B cell (primary cell): ENCODE results near the gene ABHD10. TPM values are rescaled to one million over a fixed set of nuclear protein-coding genes. Genes with fewer than 3 reads are reported as not detected.

Experiments
- ATAC-seq: fragments of 200-7000 bp; cut with Tn5 transposase; one replicate; pipeline ENCODE4 v1.10.0; 2021; ENCODE audit warnings: low read depth, mild to moderate bottlenecking, moderate number of reproducible peaks, moderate library complexity
- CTCF ChIA-PET: fragments of 350-600 bp; sonication (Branson Sonifier 250); formaldehyde crosslinking; loops from one replicate; lab custom pipeline; 2021; ENCODE audit warnings: antibody characterized with exemption, inconsistent platforms; lab: Charles Lee
- POLR2A ChIA-PET: fragments of 350-600 bp; sonication (Branson Sonifier 250); formaldehyde crosslinking; loops from one replicate; lab custom pipeline; 2021; ENCODE audit warnings: antibody characterized with exemption; lab: Charles Lee
- DNase-seq: peaks from one replicate; pipeline ENCODE4 v3.0.0; 2013
- H2AFZ ChIP-seq: 2 replicates; pipeline ENCODE4 v1.6.1; 2012; ENCODE audit warnings: mild to moderate bottlenecking, low read depth, low read length; ENCODE audit not compliant: insufficient read depth, poor library complexity, severe bottlenecking
- H3K27ac ChIP-seq, 2 donors: 1 replicate in 1 of 2; 2 replicates in 1 of 2; pipeline ENCODE4 v1.5.1; 2012 to 2013; ENCODE audit warnings: low read length in 2 of 2, mild to moderate bottlenecking in 2 of 2, moderate library complexity in 1 of 2
- H3K27me3 ChIP-seq, 4 experiments: fragments of 200-600 bp in 1 of 4; sonication (generic) in 1 of 4; replicated peaks in 1 of 4; 1 replicate in 2 of 4; 2 replicates in 2 of 4; pipeline versions ENCODE4 v1.6.1 to v1.7.0; 2013 to 2016; ENCODE audit warnings: low read length in 3 of 4, mild to moderate bottlenecking in 2 of 4, mixed read lengths in 1 of 4, moderate library complexity in 1 of 4; ENCODE audit not compliant: insufficient read depth in 4 of 4, control insufficient read depth in 3 of 4; ENCODE audit errors: control extremely low read depth in 1 of 4
- H3K36me3 ChIP-seq, 2 experiments: replicated peaks in 1 of 2; 1 replicate in 1 of 2; 2 replicates in 1 of 2; pipeline versions ENCODE4 v1.6.1 to v1.7.1; 2013; ENCODE audit warnings: low read length in 1 of 2; ENCODE audit not compliant: insufficient read depth in 2 of 2, control insufficient read depth in 1 of 2; ENCODE audit errors: control extremely low read depth in 1 of 2, extremely low read depth in 1 of 2
- H3K4me1 ChIP-seq, 2 donors: fragments of 200-600 bp in 1 of 2; sonication (generic) in 1 of 2; 1 replicate in 1 of 2; 2 replicates in 1 of 2; pipeline versions ENCODE4 v1.5.1 to v1.6.1; 2013 to 2017; ENCODE audit warnings: low read length in 2 of 2; ENCODE audit not compliant: control insufficient read depth in 2 of 2, insufficient read depth in 2 of 2
- H3K4me2 ChIP-seq: replicated peaks from 2 replicates; pipeline ENCODE3; 2012; ENCODE audit warnings: mild to moderate bottlenecking, low read depth, low read length; ENCODE audit not compliant: poor library complexity, severe bottlenecking
- H3K4me3 ChIP-seq, 5 experiments: fragments of 200-600 bp in 1 of 5; sonication (generic) in 1 of 5; 1 replicate in 3 of 5; 2 replicates in 2 of 5; pipeline versions ENCODE4 v1.5.1 to v1.7.0; 2011 to 2016; ENCODE audit warnings: low read length in 4 of 5, mild to moderate bottlenecking in 4 of 5, low read depth in 2 of 5, control low read depth in 1 of 5, moderate library complexity in 1 of 5; ENCODE audit not compliant: insufficient read depth in 1 of 5; ENCODE audit errors: control extremely low read depth in 1 of 5, extremely low read depth in 1 of 5
- H3K79me2 ChIP-seq: fragments of 200-600 bp; sonication (generic); one replicate; pipeline ENCODE4 v1.6.0; 2016; ENCODE audit warnings: low read length; ENCODE audit not compliant: control insufficient read depth, insufficient read depth
- H3K9ac ChIP-seq: fragments of 200-600 bp; sonication (generic); 2 replicates; pipeline ENCODE4 v1.6.1; 2017; ENCODE audit warnings: mild to moderate bottlenecking, low read length, moderate library complexity
- H3K9me3 ChIP-seq, 3 donors: one replicate each; pipeline versions ENCODE4 v1.6.1 to v1.7.1; 2013; ENCODE audit warnings: low read length in 2 of 3; ENCODE audit not compliant: control insufficient read depth in 2 of 3, insufficient read depth in 1 of 3; ENCODE audit errors: control extremely low read depth in 1 of 3
- H4K20me1 ChIP-seq: 2 replicates; pipeline ENCODE4 v1.6.0; 2012; ENCODE audit warnings: mild to moderate bottlenecking, low read length; ENCODE audit not compliant: insufficient read depth, control insufficient read depth, poor library complexity, severe bottlenecking
- H3K27ac Mint-ChIP-seq: one replicate; pipeline ENCODE4 v1.8.0; 2021; ENCODE audit warnings: mixed read lengths
- H3K27me3 Mint-ChIP-seq: one replicate; pipeline ENCODE4 v1.8.0; 2021; ENCODE audit warnings: mixed read lengths
- H3K4me1 Mint-ChIP-seq: one replicate; pipeline ENCODE4 v1.8.0; 2021; ENCODE audit warnings: mixed read lengths
- H3K4me3 Mint-ChIP-seq: one replicate; pipeline ENCODE4 v1.8.0; 2021; ENCODE audit warnings: mixed read lengths
- H3K9me3 Mint-ChIP-seq: one replicate; pipeline ENCODE4 v1.8.0; 2022; ENCODE audit warnings: mixed read lengths; ENCODE audit not compliant: insufficient read depth
- EZH2 ChIP-seq: IDR thresholded peaks from 2 replicates; pipeline ENCODE4 v1.6.1; 2012; ENCODE audit warnings: borderline replicate concordance, low read depth, mild to moderate bottlenecking, moderate library complexity, low read length; ENCODE audit not compliant: insufficient read depth, poor library complexity, severe bottlenecking
- WGBS: methylation state at CpG from one replicate; pipeline ENCODE4 v1.1.5; 2013; ENCODE audit warnings: missing lambda C conversion rate; ENCODE audit not compliant: insufficient coverage; 5-methylcytosine and 5-hydroxymethylcytosine counted together
- intact Hi-C: fragments of 100-400 bp; cut with micrococcal nuclease; formaldehyde crosslinking; loops from one replicate; pipeline ENCODE4 v1.10.0; 2022
- polyA plus RNA-seq: library from polyadenylated mRNA; depleted of rRNA; stranded (reverse); fragments of >200 nt; gene quantifications from 2 replicates; pipeline ENCODE4 v1.2.3, GENCODE V29; 2012
- total RNA-seq, 2 donors: library from RNA; stranded (reverse); fragments of 120-200 nt in 1 of 2; gene quantifications; 1 replicate in 1 of 2; 2 replicates in 1 of 2; pipeline versions ENCODE4 v1.2.3 to v1.2.4, GENCODE V29; 2013 to 2022
- TF ChIP-seq, protein P1 (sequence below): fragments of 200-600 bp; IDR thresholded peaks from one replicate; pipeline ENCODE4 v1.8.0; 2022; ENCODE audit warnings: antibody characterized with exemption, mild to moderate bottlenecking

The ABHD10 gene
- total and polyA plus RNA-seq, 2 donors (not counting 1 experiment from before 2014, with no cell fraction given), result 22.1 to 40.1 TPM

DNA sequence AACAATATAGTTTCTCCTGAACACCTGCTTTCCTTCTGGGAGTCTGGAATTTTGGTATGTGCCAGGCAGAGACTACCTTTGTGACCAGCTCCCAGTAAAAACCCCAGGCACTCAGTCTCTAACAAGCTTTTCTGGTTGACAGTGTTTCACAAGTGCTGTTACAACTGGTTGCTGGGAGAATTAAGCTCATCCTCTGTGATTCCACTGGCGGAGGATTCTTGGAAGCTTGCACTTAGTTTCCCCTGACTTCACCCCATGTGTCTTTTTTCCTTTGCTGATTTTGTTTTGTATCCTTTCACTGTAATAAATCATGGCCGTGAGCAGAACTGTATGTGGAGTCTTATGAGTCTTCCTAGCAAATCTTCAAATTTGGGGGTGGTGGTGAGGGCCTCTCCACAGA, 14.2 kb downstream of the ABHD10 start:
- intact Hi-C loops, result no loop called here
- peaks cover 0 to 3% (median 0%) of the 10 kb centered on the region in 4 experiments for H3K27me3 ChIP-seq
- peaks cover 10% of the 10 kb centered on the region for H4K20me1 ChIP-seq
- WGBS, result 100% methylated on average over 1 of the region's 2 CpGs
- H3K79me2 ChIP-seq, result no peaks in the 10 kb centered on the region
- H3K4me1 ChIP-seq, result no peaks in the 10 kb centered on the region
- no peak overlapping the region for H3K4me2 ChIP-seq
- no peaks in the 10 kb centered on the region for H3K9me3 ChIP-seq
- H3K4me3 ChIP-seq, result no peak overlapping the region
- no peaks in the 10 kb centered on the region for H3K9me3 Mint-ChIP-seq
- ATAC-seq (no peak), DNase-seq (no peak)
- H2AFZ ChIP-seq, result no peak overlapping the region
- no peak overlapping the region for H3K9ac ChIP-seq
- peaks cover 3 to 32% of the 10 kb centered on the region in 2 experiments for H3K36me3 ChIP-seq
- POLR2A ChIA-PET, result no interaction called here
- no peak overlapping the region for H3K4me3 Mint-ChIP-seq
- TF ChIP-seq EZH2, result no peak
- TF ChIP-seq, protein P1, sequence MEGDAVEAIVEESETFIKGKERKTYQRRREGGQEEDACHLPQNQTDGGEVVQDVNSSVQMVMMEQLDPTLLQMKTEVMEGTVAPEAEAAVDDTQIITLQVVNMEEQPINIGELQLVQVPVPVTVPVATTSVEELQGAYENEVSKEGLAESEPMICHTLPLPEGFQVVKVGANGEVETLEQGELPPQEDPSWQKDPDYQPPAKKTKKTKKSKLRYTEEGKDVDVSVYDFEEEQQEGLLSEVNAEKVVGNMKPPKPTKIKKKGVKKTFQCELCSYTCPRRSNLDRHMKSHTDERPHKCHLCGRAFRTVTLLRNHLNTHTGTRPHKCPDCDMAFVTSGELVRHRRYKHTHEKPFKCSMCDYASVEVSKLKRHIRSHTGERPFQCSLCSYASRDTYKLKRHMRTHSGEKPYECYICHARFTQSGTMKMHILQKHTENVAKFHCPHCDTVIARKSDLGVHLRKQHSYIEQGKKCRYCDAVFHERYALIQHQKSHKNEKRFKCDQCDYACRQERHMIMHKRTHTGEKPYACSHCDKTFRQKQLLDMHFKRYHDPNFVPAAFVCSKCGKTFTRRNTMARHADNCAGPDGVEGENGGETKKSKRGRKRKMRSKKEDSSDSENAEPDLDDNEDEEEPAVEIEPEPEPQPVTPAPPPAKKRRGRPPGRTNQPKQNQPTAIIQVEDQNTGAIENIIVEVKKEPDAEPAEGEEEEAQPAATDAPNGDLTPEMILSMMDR, result no peak
- no peak overlapping the region for H3K27ac ChIP-seq
- peaks cover 5% of the 10 kb centered on the region for H3K4me1 Mint-ChIP-seq
- no peak overlapping the region for H3K27ac Mint-ChIP-seq
- H3K27me3 Mint-ChIP-seq, result no peaks in the 10 kb centered on the region
- CTCF ChIA-PET, result interaction anchor here (0.8 to 6.8 kb wide), 4 partner anchors 8 to 48 kb away, joined by 3 to 81 read pairs (median 4); no protein-coding TSS in a partner anchor

DNA sequence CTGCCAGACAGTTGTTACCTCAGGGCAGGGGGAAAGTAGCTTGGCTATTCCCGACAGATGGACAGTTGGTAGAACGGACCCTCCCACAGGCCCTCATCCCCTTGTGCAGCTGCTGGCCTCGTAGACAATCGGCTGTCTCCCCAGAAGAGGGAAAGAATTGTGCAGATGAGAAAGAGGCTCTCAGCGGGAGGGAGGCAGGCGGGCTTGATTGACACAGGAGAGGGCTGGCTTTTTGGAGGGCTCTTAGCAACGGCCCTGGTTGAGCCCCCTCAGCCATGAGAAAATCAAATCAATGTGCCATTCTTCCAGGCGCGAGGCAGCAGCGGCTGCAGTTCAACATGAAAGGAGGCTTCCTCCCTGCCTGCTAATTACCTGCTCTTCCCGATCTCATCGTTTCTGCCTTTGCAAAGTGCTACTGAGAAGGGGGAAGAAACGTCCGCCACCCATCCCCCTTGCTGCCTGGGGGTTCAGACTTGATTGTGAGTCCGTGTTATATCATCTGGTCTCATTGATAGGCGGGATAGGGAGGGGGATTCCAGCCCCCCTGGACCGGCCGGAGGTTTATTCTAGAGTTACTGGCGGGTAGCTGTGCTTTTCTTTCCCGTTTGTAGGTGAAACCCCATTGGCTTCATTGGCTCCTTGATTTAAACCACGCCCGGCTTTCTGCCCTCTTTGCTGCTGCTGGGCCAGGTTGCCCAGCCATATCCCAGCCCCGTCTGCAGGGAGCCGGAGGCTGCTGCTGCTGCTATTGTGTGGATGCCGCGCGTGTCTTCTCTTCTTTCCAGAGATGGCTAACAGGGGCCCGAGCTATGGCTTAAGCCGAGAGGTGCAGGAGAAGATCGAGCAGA, 20.0 kb downstream of the ABHD10 start, which contains the start of gene TAGLN3:
Gene TAGLN3 (plus strand): TSS at position 287 of the 848 bp plus-strand sequence. CDS start 501 bp downstream, at position 788.
- 2% methylated on average over 25 of the region's 30 CpGs for WGBS
- intact Hi-C loops, result no loop called here
- DNase-seq (peak; percentile 47), ATAC-seq (peak; percentile 69)
- Mint-ChIP-seq H3K4me1 (peaks cover 16% of the 10 kb centered on the region), H3K4me3 (peak within 1 kb of the TSS; percentile 92), H3K9me3 (no peaks in the 10 kb centered on the region), H3K27me3 (peaks cover 11% of the 10 kb centered on the region), H3K27ac (no peak within 1 kb of the TSS)
- Histone ChIP-seq H3K9ac (peak within 1 kb of the TSS; percentile 66), H3K9me3 (no peaks in the 10 kb centered on the region), H2AFZ (peak within 1 kb of the TSS; percentile 70), H3K79me2 (no peaks in the 10 kb centered on the region), H3K27me3 (peaks cover 0 to 22% (median 6%) of the 10 kb centered on the region in 4 experiments), H3K4me2 (peak within 1 kb of the TSS; percentile 80), H4K20me1 (no peaks in the 10 kb centered on the region), H3K36me3 (no peaks in the 10 kb centered on the region), H3K27ac (no peak within 1 kb of the TSS), H3K4me1 (peaks cover 12 to 16% of the 10 kb centered on the region in 2 donors), H3K4me3 (peak within 1 kb of the TSS; percentile 19 to 57 (median 52))
- no peak for TF ChIP-seq EZH2
- TF ChIP-seq, protein P1, result no peak
- POLR2A ChIA-PET, result no interaction called here
- CTCF ChIA-PET, result interaction anchor here (1.0 to 5.6 kb wide), 7 partner anchors 9 to 44 kb away, joined by 3 to 39 read pairs (median 5); no protein-coding TSS in a partner anchor
